GM23338 (cell line): ENCODE data around the gene GAPDHS.

Experiments used
- EZH2 ChIP-seq: fragments of 200-600 bp; sonication (generic); IDR thresholded peaks from one replicate; pipeline ENCODE4 v1.8.0; 2017; ENCODE audit warnings: antibody characterized with exemption, mild to moderate bottlenecking, low read depth; ENCODE audit not compliant: unreplicated experiment
- JUNB ChIP-seq: IDR thresholded peaks from one replicate; pipeline ENCODE4 v1.6.1; 2016; ENCODE audit warnings: antibody characterized with exemption; ENCODE audit not compliant: unreplicated experiment
- POLR2AphosphoS5 ChIP-seq: IDR thresholded peaks from 2 replicates; pipeline ENCODE4 v1.6.1; 2016; ENCODE audit warnings: antibody characterized with exemption, low read depth
- TF ChIP-seq, protein P1 (sequence below), 2 experiments: fragments of 200-600 bp in 1 of 2; sonication (generic) in 1 of 2; conservative IDR thresholded peaks; 2 replicates each; pipeline versions ENCODE4 v1.5.1 to v1.6.1; 2016 to 2017; ENCODE audit warnings: antibody characterized with exemption in 2 of 2, low read depth in 2 of 2, mild to moderate bottlenecking in 2 of 2, moderate library complexity in 1 of 2

DNA sequence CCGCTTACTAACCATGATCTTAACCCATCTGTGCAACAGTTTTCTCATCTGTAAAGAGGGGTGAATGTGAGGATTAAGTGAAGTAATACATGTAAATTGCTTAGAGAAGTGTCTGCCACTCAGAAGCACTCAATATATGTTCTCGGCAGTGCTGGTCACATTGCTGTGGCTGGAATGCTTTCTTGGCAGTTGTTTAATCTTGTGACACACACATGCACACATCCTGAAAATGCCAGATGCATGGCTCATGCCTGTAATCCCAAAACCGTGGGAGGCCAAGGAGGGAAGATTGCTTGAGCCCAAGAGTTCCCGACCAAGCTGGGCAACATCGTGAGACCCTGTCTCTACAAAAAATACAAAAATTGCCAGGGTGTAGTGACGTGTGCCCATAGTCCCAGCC lies 14.9 kb upstream of the GAPDHS start:
- TF ChIP-seq EZH2 (no peak), POLR2AphosphoS5 (no peak), JUNB (no peak)
- TF ChIP-seq, protein P1, sequence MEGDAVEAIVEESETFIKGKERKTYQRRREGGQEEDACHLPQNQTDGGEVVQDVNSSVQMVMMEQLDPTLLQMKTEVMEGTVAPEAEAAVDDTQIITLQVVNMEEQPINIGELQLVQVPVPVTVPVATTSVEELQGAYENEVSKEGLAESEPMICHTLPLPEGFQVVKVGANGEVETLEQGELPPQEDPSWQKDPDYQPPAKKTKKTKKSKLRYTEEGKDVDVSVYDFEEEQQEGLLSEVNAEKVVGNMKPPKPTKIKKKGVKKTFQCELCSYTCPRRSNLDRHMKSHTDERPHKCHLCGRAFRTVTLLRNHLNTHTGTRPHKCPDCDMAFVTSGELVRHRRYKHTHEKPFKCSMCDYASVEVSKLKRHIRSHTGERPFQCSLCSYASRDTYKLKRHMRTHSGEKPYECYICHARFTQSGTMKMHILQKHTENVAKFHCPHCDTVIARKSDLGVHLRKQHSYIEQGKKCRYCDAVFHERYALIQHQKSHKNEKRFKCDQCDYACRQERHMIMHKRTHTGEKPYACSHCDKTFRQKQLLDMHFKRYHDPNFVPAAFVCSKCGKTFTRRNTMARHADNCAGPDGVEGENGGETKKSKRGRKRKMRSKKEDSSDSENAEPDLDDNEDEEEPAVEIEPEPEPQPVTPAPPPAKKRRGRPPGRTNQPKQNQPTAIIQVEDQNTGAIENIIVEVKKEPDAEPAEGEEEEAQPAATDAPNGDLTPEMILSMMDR (conservative IDR thresholded peaks at IDR 0.05; ENCODE audit: low read depth in 2 of 2) = no peak
